MM.1S (cell line): ENCODE measurements around the gene PSMD1.

Source experiments
- DNase-seq: peaks from one replicate; pipeline ENCODE4 v3.0.0-alpha.2; 2015
- H2AFZ ChIP-seq: fragments of 300-600 bp; sonication (generic); 2 replicates; pipeline ENCODE4 v1.6.0; 2016; ENCODE audit warnings: antibody characterized with exemption, low read length
- H3F3A ChIP-seq: fragments of 300-600 bp; sonication (generic); 2 replicates; pipeline ENCODE4 v1.6.1; 2016; ENCODE audit warnings: mild to moderate bottlenecking, antibody characterized with exemption, low read length, moderate library complexity, mixed read lengths; ENCODE audit not compliant: insufficient read depth
- H3K27ac ChIP-seq: fragments of 300-600 bp; sonication (generic); 2 replicates; pipeline ENCODE4 v1.5.1; 2016; ENCODE audit warnings: mild to moderate bottlenecking, low read length
- H3K27me3 ChIP-seq: fragments of 300-600 bp; sonication (generic); replicated peaks from 2 replicates; pipeline ENCODE4 v1.6.0; 2016; ENCODE audit warnings: low read length; ENCODE audit not compliant: insufficient read depth
- H3K36me3 ChIP-seq: fragments of 300-600 bp; sonication (generic); replicated peaks from 2 replicates; pipeline ENCODE4 v1.6.1; 2016; ENCODE audit warnings: mild to moderate bottlenecking, low read length, mixed read lengths; ENCODE audit not compliant: insufficient read depth
- H3K4me1 ChIP-seq: fragments of 300-600 bp; sonication (generic); 2 replicates; pipeline ENCODE4 v1.6.1; 2016; ENCODE audit warnings: low read length, mixed read lengths
- H3K4me2 ChIP-seq: fragments of 300-600 bp; sonication (generic); 2 replicates; pipeline ENCODE4 v1.6.0; 2016; ENCODE audit warnings: low read depth, low read length
- H3K4me3 ChIP-seq: fragments of 300-600 bp; sonication (generic); 2 replicates; pipeline ENCODE4 v1.5.1; 2016; ENCODE audit warnings: low read length, mixed read lengths
- H3K79me2 ChIP-seq: fragments of 300-600 bp; sonication (generic); 2 replicates; pipeline ENCODE4 v1.6.1; 2016; ENCODE audit warnings: mixed run types, low read length, mixed read lengths
- H3K9ac ChIP-seq: fragments of 300-600 bp; sonication (generic); 2 replicates; pipeline ENCODE4 v1.6.1; 2016; ENCODE audit warnings: low read length, mixed read lengths
- H3K9me2 ChIP-seq: fragments of 300-600 bp; sonication (generic); replicated peaks from 2 replicates; pipeline ENCODE4 v1.6.1; 2016; ENCODE audit warnings: mild to moderate bottlenecking, low read length, mixed read lengths; ENCODE audit not compliant: insufficient read depth
- H3K9me3 ChIP-seq: fragments of 300-600 bp; sonication (generic); replicated peaks from 2 replicates; pipeline ENCODE4 v1.6.1; 2016; ENCODE audit warnings: mild to moderate bottlenecking, low read length, mixed read lengths; ENCODE audit not compliant: insufficient read depth
- H4K20me1 ChIP-seq: fragments of 300-600 bp; sonication (generic); 2 replicates; pipeline ENCODE4 v1.6.1; 2016; ENCODE audit warnings: mild to moderate bottlenecking, low read length, moderate library complexity, mixed read lengths; ENCODE audit not compliant: insufficient read depth
- CTCF ChIP-seq: fragments of 300-600 bp; sonication (generic); IDR thresholded peaks from 2 replicates; pipeline ENCODE4 v1.5.1; 2016; ENCODE audit warnings: antibody characterized with exemption, low read length, mixed read lengths
- EZH2 ChIP-seq: fragments of 300-600 bp; sonication (generic); optimal IDR thresholded peaks from 2 replicates; pipeline ENCODE3; 2017; ENCODE audit warnings: low read depth, mild to moderate bottlenecking, antibody characterized with exemption, low read length, mixed read lengths
- EZH2phosphoT487 ChIP-seq: fragments of 300-600 bp; sonication (generic); IDR thresholded peaks from 2 replicates; pipeline ENCODE4 v1.6.1; 2018; ENCODE audit warnings: antibody characterized with exemption, low read length

Gene PSMD1

GRCh38 chr2:231028889-231029288 is 27.8 kb upstream of the PSMD1 start:
- Histone ChIP-seq H3K79me2 (no peaks in the 10 kb centered on the region), H2AFZ (no peak overlapping the region), H3K9me2 (no peaks in the 10 kb centered on the region), H3K4me2 (no peak overlapping the region), H3K27ac (no peak overlapping the region), H4K20me1 (no peaks in the 10 kb centered on the region), H3K4me1 (no peaks in the 10 kb centered on the region), H3K9me3 (no peaks in the 10 kb centered on the region), H3K27me3 (no peaks in the 10 kb centered on the region), H3K4me3 (no peak overlapping the region), H3F3A (no peaks in the 10 kb centered on the region), H3K9ac (no peak overlapping the region), H3K36me3 (no peaks in the 10 kb centered on the region)
- no peak for DNase-seq
- TF ChIP-seq EZH2phosphoT487 (no peak), EZH2 (no peak), CTCF (no peak)

- Histone ChIP-seq H3F3A (no peaks in the 10 kb centered on the region), H2AFZ (no peak overlapping the region), H4K20me1 (no peaks in the 10 kb centered on the region), H3K27me3 (no peaks in the 10 kb centered on the region), H3K79me2 (no peaks in the 10 kb centered on the region), H3K4me3 (no peak overlapping the region), H3K36me3 (no peaks in the 10 kb centered on the region), H3K9me2 (no peaks in the 10 kb centered on the region), H3K9ac (no peak overlapping the region), H3K4me1 (no peaks in the 10 kb centered on the region), H3K4me2 (no peak overlapping the region), H3K27ac (no peak overlapping the region), H3K9me3 (no peaks in the 10 kb centered on the region)
- no peak for TF ChIP-seq EZH2phosphoT487
- TF ChIP-seq EZH2 = no peak
- no peak for TF ChIP-seq CTCF
- DNase-seq = no peak
Measured at GRCh38 chr2:231029563-231029962, 27.1 kb upstream of the PSMD1 start.

DNA sequence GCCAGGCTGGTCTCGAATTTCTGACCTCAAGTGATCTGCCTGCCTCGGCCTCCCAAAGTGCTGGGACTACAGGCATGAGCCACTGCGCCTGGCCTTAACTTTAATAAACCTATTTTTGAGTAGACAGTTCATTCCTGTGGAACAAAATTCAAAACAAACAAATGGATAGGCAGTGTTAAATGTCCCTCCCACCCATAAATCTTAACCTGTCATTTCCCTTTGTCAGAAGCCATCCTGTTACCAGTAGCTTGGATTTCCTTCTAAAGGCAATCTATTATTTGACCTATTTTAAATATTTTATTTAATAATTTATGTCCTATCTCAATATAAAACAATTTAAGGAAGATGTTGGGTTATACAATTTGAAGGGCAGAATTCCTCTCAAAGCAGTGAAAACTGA is 25.9 kb upstream of the PSMD1 start:
- H3K36me3 ChIP-seq = no peaks in the 10 kb centered on the region
- TF ChIP-seq EZH2 (no peak), EZH2phosphoT487 (no peak), CTCF (no peak)
- DNase-seq = no peak
- no peak overlapping the region for H3K27ac ChIP-seq
- no peaks in the 10 kb centered on the region for H3K27me3 ChIP-seq
- no peak overlapping the region for H2AFZ ChIP-seq
- no peaks in the 10 kb centered on the region for H4K20me1 ChIP-seq
- no peaks in the 10 kb centered on the region for H3K4me1 ChIP-seq
- no peaks in the 10 kb centered on the region for H3K79me2 ChIP-seq
- no peaks in the 10 kb centered on the region for H3K9me2 ChIP-seq
- no peak overlapping the region for H3K4me3 ChIP-seq
- H3K9ac ChIP-seq = no peak overlapping the region
- H3K4me2 ChIP-seq = no peak overlapping the region
- H3K9me3 ChIP-seq = no peaks in the 10 kb centered on the region
- H3F3A ChIP-seq = no peaks in the 10 kb centered on the region
